Kidney epithelial cell (primary cell): ENCODE results near the gene PTPRF. TPM values are rescaled to one million over a fixed set of nuclear protein-coding genes. Genes with fewer than 3 reads are reported as not detected.

Experiments used
- DNase-seq: peaks from one replicate; pipeline ENCODE4 v3.0.0-alpha.2; 2010; ENCODE audit warnings: low read depth
- H3K27me3 ChIP-seq: 2 replicates; pipeline ENCODE4 v1.6.0; 2011; ENCODE audit warnings: low read length; ENCODE audit not compliant: control insufficient read depth, insufficient read depth
- H3K36me3 ChIP-seq: 2 replicates; pipeline ENCODE4 v1.5.1; 2011; ENCODE audit warnings: low read length; ENCODE audit not compliant: control insufficient read depth, insufficient read depth
- H3K4me3 ChIP-seq: 2 replicates; pipeline ENCODE4 v1.5.1; 2011; ENCODE audit warnings: low read depth, mild to moderate bottlenecking, control low read depth, low read length
- total RNA-seq: library from RNA; depleted of rRNA; stranded (reverse); fragments of >200 nt; gene quantifications from 2 replicates; pipeline ENCODE4 v1.2.3, GENCODE V29; 2015
- TF ChIP-seq, protein P1 (sequence below): IDR thresholded peaks from 2 replicates; pipeline ENCODE4 v1.5.1; 2011; ENCODE audit warnings: mild to moderate bottlenecking, moderate library complexity, low read length, control low read depth, inconsistent platforms; ENCODE audit not compliant: insufficient read depth, poor library complexity, severe bottlenecking

Gene PTPRF
- total RNA-seq, 1 donor from 2014 or later = 297 TPM

DNA sequence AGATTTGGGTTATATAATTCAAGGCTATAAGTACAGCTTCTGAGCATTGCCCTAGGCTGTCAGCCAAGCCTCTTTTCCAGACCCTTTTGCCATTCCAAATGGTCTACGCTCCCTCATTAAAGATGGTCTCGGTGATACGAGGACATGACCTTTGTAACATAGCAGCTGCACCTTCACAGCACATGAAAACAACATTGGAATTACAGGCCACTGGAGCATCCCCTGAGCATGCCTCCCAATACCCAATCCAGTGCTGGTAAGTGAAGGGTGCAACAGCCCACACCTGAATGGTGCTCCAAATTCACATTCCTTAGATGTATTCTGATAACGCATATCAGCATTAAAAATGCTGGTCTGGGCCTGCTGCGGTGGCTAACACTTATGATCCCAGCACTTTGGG lies 20.1 kb upstream of the PTPRF start:
- no peak overlapping the region for H3K4me3 ChIP-seq
- H3K27me3 ChIP-seq = no peaks in the 10 kb centered on the region
- no peak for DNase-seq
- no peaks in the 10 kb centered on the region for H3K36me3 ChIP-seq
- TF ChIP-seq, protein P1, sequence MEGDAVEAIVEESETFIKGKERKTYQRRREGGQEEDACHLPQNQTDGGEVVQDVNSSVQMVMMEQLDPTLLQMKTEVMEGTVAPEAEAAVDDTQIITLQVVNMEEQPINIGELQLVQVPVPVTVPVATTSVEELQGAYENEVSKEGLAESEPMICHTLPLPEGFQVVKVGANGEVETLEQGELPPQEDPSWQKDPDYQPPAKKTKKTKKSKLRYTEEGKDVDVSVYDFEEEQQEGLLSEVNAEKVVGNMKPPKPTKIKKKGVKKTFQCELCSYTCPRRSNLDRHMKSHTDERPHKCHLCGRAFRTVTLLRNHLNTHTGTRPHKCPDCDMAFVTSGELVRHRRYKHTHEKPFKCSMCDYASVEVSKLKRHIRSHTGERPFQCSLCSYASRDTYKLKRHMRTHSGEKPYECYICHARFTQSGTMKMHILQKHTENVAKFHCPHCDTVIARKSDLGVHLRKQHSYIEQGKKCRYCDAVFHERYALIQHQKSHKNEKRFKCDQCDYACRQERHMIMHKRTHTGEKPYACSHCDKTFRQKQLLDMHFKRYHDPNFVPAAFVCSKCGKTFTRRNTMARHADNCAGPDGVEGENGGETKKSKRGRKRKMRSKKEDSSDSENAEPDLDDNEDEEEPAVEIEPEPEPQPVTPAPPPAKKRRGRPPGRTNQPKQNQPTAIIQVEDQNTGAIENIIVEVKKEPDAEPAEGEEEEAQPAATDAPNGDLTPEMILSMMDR = no peak

DNA sequence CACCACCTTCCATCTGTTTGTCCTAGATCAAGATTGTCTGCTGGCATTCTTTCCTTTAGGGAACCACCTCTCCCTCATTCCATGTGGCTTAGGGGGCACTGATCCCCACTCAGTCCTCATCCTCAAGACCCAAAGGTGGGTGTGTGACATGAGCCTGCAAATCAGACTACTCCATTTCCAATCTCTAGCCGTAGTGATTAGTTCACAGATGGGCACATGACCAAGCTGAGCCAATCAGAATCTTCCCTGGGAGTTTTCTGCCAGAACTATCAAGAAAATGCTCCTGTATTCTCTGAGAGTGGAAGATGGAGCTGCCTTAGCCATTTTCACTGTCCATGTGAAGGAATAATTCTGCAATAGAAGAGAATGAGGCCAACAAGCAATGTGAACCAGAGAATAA lies 19.3 kb upstream of the PTPRF start:
- TF ChIP-seq, protein P1 = no peak
- no peak for DNase-seq
- Histone ChIP-seq H3K4me3 (no peak overlapping the region), H3K36me3 (no peaks in the 10 kb centered on the region), H3K27me3 (no peaks in the 10 kb centered on the region)

DNA sequence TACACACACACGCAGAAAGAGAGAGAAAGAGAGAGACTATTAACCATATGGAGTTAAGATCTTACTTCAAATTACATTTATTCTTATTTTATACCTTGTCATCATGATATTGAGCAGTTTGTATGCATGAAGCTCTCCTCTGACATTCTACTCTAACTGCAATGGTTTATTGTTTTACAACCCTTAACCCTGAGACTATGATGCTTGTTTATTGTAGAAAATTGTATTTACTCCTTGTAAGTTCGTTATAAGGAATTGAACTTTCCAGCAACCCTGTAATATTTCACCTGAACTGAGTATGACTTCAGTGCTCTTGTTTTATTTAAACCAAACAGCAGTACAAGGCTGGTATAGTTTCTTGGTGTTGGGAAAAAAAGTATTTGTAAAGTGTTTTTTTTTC lies 18.6 kb upstream of the PTPRF start:
- TF ChIP-seq, protein P1 = no peak

DNA sequence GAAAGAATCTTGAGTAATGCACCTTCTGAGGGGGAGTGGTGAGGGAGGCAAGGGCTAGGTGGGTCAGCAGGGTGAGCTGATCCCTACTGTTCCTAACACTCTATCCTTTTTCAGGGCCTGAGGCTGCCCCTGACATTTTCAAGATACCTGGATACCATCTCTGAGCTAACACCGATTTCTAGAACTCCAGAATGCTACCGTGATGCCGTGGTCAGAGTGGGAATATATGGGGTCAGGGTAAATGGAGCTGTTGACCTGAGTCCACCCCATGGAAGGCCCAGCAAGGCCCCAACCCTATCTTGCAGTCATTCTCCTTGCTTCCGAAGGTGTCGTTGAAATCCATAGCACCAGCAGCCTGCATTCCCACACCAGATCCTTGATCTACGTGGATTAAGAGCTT lies 18.0 kb upstream of the PTPRF start:
- Histone ChIP-seq H3K4me3 (no peak overlapping the region), H3K36me3 (no peaks in the 10 kb centered on the region), H3K27me3 (no peaks in the 10 kb centered on the region)
- TF ChIP-seq, protein P1 = no peak
- DNase-seq = no peak

More for the DNA sequence above, 18.6 kb upstream of the PTPRF start:
- Histone ChIP-seq H3K27me3 (no peaks in the 10 kb centered on the region), H3K36me3 (no peaks in the 10 kb centered on the region), H3K4me3 (no peak overlapping the region)
- no peak for DNase-seq

DNA sequence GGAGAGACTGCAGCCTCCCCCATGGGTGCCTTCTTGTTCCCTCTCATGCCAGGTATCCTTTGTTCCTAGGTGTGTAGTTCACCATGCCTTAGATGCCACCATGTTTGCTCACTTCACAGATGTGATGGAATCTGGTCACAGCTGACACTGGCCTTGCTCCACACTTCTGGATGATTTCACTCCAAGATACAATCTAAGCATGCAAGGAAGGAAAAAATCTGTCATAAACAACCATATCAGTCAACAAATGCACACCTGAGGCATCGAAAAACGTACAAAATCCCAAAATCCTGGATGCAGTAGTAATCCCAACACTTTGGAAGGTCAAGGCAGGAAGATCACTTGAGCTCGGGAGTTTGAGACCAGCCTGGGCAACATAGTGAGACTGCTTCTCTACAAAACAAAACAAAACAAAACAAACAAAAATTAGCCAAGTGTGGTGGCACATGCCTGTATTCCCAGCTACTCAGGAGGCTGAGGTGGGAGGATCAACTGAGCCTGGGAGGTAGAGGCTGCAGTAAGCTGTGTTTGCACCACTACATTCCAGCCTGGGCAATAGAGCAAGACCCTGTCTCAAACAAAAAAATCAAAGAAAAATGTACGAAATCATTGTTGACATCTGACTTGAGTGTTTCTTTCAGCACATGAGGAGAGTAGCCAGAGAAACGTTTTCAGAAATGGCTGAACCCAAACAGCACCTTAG lies 17.1 kb upstream of the PTPRF start:
- Histone ChIP-seq H3K4me3 (no peak overlapping the region), H3K36me3 (no peaks in the 10 kb centered on the region), H3K27me3 (no peaks in the 10 kb centered on the region)
- TF ChIP-seq, protein P1 = no peak
- DNase-seq = no peak

DNA sequence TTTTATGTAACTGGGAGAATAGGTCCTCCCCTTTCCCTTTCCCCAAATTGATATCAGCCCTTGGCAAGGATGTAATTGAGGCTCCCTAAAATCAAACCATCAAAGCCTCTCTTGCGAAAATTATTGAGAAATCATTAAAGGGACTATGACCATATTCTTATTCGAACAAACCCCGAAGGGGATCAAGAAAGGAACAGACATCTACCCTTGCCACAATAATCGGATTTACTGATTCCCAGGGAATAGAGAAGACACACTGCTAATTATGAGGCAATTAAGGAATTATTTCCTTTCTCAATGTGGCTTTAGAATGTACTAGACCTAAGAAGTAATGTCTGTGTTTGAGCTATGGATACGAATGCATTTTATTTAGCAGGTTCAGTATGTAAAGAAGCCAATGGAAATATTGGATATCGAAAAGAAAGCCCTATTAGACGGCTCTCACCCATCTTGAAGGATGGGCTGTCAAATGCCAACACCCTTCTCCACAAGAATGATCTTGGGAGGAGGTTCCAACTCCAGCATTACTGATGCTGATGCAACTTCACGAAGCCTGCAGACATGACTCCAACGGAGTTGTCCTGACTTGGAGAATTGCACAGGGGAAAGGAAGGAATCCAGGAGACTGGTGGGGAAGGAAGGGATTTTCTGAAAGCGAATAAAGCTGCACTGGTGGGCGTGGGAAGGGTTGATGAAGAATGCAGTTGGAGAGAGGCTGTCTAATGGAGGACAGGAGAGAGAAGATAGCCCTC lies 11.6 kb upstream of the PTPRF start:
- TF ChIP-seq, protein P1 = no peak
- no peak for DNase-seq
- Histone ChIP-seq H3K27me3 (no peaks in the 10 kb centered on the region), H3K4me3 (no peak overlapping the region), H3K36me3 (no peaks in the 10 kb centered on the region)
